DND-41 (cell line): Measurements from ENCODE around the gene ZMIZ2.

Source experiments
- CTCF ChIP-seq: IDR thresholded peaks from 2 replicates; pipeline ENCODE4 v1.5.1; 2012; ENCODE audit warnings: borderline replicate concordance, low read length, moderate library complexity, mild to moderate bottlenecking; ENCODE audit not compliant: poor library complexity, severe bottlenecking; ENCODE audit errors: extremely low read depth
- EZH2 ChIP-seq: IDR thresholded peaks from 3 replicates; pipeline ENCODE4 v1.6.1; 2012; ENCODE audit warnings: borderline replicate concordance, low read depth, mild to moderate bottlenecking, moderate library complexity, low read length, inconsistent platforms; ENCODE audit not compliant: severe bottlenecking

GRCh38 chr7:44799939-44800338, 51.3 kb downstream of the ZMIZ2 start:
- TF ChIP-seq CTCF (no peak), EZH2 (no peak)
